ENCODE measurements around the gene DCDC2C.

DNA sequence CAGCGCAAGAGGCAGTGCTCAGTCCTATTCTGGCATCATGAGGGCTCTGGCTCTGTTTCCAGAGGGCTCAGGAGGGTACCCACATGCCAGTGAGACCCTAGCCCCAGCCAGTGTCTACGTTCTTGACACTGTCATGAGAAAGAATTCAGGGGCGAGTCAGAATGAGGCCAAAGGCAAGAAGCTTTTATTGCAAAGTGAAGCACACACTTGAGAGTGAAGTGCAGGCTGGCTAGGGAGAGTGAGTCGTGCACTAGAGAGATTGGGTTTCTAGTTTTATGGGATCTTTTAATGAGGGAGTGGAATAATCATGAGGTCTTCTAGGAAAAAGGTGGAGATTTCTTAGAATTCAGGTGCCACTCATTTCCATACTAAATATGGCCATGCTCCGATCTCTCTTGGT lies 164.1 kb downstream of the DCDC2C start:
- TF ChIP-seq POLR2A (IDR thresholded peaks at IDR 0.05): no peak
- TF ChIP-seq, protein P1, sequence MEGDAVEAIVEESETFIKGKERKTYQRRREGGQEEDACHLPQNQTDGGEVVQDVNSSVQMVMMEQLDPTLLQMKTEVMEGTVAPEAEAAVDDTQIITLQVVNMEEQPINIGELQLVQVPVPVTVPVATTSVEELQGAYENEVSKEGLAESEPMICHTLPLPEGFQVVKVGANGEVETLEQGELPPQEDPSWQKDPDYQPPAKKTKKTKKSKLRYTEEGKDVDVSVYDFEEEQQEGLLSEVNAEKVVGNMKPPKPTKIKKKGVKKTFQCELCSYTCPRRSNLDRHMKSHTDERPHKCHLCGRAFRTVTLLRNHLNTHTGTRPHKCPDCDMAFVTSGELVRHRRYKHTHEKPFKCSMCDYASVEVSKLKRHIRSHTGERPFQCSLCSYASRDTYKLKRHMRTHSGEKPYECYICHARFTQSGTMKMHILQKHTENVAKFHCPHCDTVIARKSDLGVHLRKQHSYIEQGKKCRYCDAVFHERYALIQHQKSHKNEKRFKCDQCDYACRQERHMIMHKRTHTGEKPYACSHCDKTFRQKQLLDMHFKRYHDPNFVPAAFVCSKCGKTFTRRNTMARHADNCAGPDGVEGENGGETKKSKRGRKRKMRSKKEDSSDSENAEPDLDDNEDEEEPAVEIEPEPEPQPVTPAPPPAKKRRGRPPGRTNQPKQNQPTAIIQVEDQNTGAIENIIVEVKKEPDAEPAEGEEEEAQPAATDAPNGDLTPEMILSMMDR (IDR thresholded peaks at IDR 0.05 in 8 of 11, conservative IDR thresholded peaks at IDR 0.05 in 3 of 11): no peak

All from spleen (tissue), 7 donors.